ENCODE results near the gene IGSF21.

GRCh38 chr1:18134324-18135046 is 26.9 kb downstream of the IGSF21 start:
- TF ChIP-seq TAF1 (IDR thresholded peaks at IDR 0.05; ENCODE audit: low read depth) (no peak), EP300 (IDR thresholded peaks at IDR 0.05; ENCODE audit: borderline replicate concordance) (no peak), YY1 (IDR thresholded peaks at IDR 0.05; ENCODE audit: low read depth) (no peak), MAX (IDR thresholded peaks at IDR 0.05) (no peak), USF1 (IDR thresholded peaks at IDR 0.05) (no peak), EGR1 (IDR thresholded peaks at IDR 0.05) (no peak)

All from Ishikawa (cell line).